ENCODE results near the gene ANGPTL2. TPM values are rescaled to one million over a fixed set of nuclear protein-coding genes. Genes with fewer than 3 reads are reported as not detected.

Gene ANGPTL2
- total and polyA plus RNA-seq, 9 of the 15 experiments (the other 6 are each of a cell fraction or from before 2014, with no cell fraction given): not detected

DNA sequence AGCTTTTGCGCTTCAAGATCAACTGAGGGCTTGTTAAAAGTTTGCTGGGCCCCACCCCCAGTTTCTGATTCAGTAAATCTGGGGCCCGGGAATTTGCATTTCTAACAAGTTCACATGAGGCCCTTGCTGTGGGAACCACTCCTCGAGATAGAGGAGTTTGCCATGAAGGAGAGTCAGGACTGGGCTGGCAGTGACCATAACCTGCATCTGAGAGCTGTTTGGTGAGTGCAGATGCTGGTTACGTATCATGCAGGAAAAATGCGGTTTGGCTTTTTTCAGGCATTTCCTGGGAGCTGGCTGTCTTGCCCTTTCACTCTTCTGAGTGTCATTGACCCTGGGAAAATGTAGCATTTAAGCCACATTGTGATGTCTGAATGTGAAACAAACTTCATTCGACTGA, 9.4 kb upstream of the ANGPTL2 start:
- in situ Hi-C loops (cut with MboI): no loop called here
- ChIA-PET CTCF (ENCODE audit: low intra/inter-chr PET ratio) (no interaction called here), POLR2A (interaction anchor here (1.0 kb wide), 1 partner anchor 22 kb away, joined by 3 read pairs; no protein-coding TSS in a partner anchor)
- intact Hi-C loops (cut with micrococcal nuclease): no loop called here
- Histone ChIP-seq H3K9me1 (ENCODE audit: control insufficient read depth, insufficient read depth, low read length) (no peaks in the 10 kb centered on the region), H3K27me3 (ENCODE audit: control insufficient read depth in 2 of 2, insufficient read depth in 2 of 2, low read length in 2 of 2) (peaks cover 11 to 46% of the 10 kb centered on the region in 2 experiments; a peak in 3 of 5 replicates), H3K9me3 (replicated peaks; ENCODE audit: control insufficient read depth, insufficient read depth, low read depth, low read length) (no peaks in the 10 kb centered on the region), H3K4me1 (replicated peaks in 1 of 2; ENCODE audit: control insufficient read depth in 2 of 2, insufficient read depth in 2 of 2, low read length in 2 of 2) (peaks cover 9 to 21% of the 10 kb centered on the region in 2 experiments), H4K20me1 (replicated peaks; ENCODE audit: control insufficient read depth, insufficient read depth, low read length) (0 out of 2 replicates have a peak, but pooled peaks cover 3% of the 10 kb centered on the region), H3K79me2 (ENCODE audit: control insufficient read depth, insufficient read depth, low read length) (no peaks in the 10 kb centered on the region), H2AFZ (ENCODE audit: low read depth, low read length) (no peak overlapping the region), H3K36me3 (ENCODE audit: control insufficient read depth, insufficient read depth, low read length) (no peaks in the 10 kb centered on the region), H3K9ac (ENCODE audit: insufficient read depth in 1 of 2, low read depth in 2 of 2, low read length in 2 of 2) (no peak overlapping the region), H3K4me2 (ENCODE audit: insufficient read depth, low read length) (no peak overlapping the region), H3K27ac (ENCODE audit: extremely low read depth, low read depth, low read length) (no peak overlapping the region), H3K4me3 (no peak overlapping the region)
- ATAC-seq (no peak), FAIRE-seq (no peak), DNase-seq (ENCODE audit: extremely low read depth in 1 of 4, low spot score in 3 of 4) (no peak)
- TF ChIP-seq STAG1 (CRISPR knock-in tag; IDR thresholded peaks at IDR 0.05; ENCODE audit: borderline replicate concordance) (no peak), PTTG1 (tag; IDR thresholded peaks at IDR 0.05; ENCODE audit: low read depth) (no peak), ZNF41 (CRISPR knock-in tag; conservative IDR thresholded peaks at IDR 0.05) (no peak), TRIM28 (IDR thresholded peaks at IDR 0.05) (no peak)
- 23% methylated on average over 6 of the region's 6 CpGs for WGBS (ENCODE audit: insufficient coverage, low coverage, missing lambda C conversion rate)
- BruUV-seq (replicated peaks): no TSS peak

- no peaks in the 10 kb centered on the region for H3K9me3 ChIP-seq (replicated peaks; ENCODE audit: control insufficient read depth, insufficient read depth, low read depth, low read length)
- in situ Hi-C loops (cut with MboI) (no loop called here), intact Hi-C loops (cut with micrococcal nuclease) (no loop called here)
- no peak overlapping the region for H3K9ac ChIP-seq (ENCODE audit: insufficient read depth in 1 of 2, low read depth in 2 of 2, low read length in 2 of 2)
- POLR2A ChIA-PET: interaction anchor here (0.9 to 1.8 kb wide), 6 partner anchors 11 to 34 kb away, joined by 3 to 6 read pairs (median 3); no protein-coding TSS in a partner anchor
- peaks cover 9 to 21% of the 10 kb centered on the region in 2 experiments for H3K4me1 ChIP-seq (replicated peaks in 1 of 2; ENCODE audit: control insufficient read depth in 2 of 2, insufficient read depth in 2 of 2, low read length in 2 of 2)
- H4K20me1 ChIP-seq (replicated peaks; ENCODE audit: control insufficient read depth, insufficient read depth, low read length): 0 out of 2 replicates have a peak, but pooled peaks cover 3% of the 10 kb centered on the region
- peaks cover 11 to 37% of the 10 kb centered on the region in 2 experiments; a peak in 3 of 5 replicates for H3K27me3 ChIP-seq (ENCODE audit: control insufficient read depth in 2 of 2, insufficient read depth in 2 of 2, low read length in 2 of 2)
- ATAC-seq: no peak
- DNase-seq (ENCODE audit: extremely low read depth in 1 of 4, low spot score in 3 of 4): no peak
- no peak overlapping the region for H2AFZ ChIP-seq (ENCODE audit: low read depth, low read length)
- no peaks in the 10 kb centered on the region for H3K9me1 ChIP-seq (ENCODE audit: control insufficient read depth, insufficient read depth, low read length)
- no peaks in the 10 kb centered on the region for H3K79me2 ChIP-seq (ENCODE audit: control insufficient read depth, insufficient read depth, low read length)
- CTCF ChIA-PET (ENCODE audit: low intra/inter-chr PET ratio): no interaction called here
- no peak for FAIRE-seq
- no peak overlapping the region; the same call in 1 of the 2 replicates for H3K4me2 ChIP-seq (ENCODE audit: insufficient read depth, low read length)
- H3K36me3 ChIP-seq (ENCODE audit: control insufficient read depth, insufficient read depth, low read length): no peaks in the 10 kb centered on the region
- no peak overlapping the region for H3K4me3 ChIP-seq
- TF ChIP-seq ZKSCAN3 (CRISPR knock-in tag; IDR thresholded peaks at IDR 0.05) (no peak), EGR1 (conservative IDR thresholded peaks at IDR 0.05) (0 out of 2 replicates have a peak, but pooled peaks have one; percentile 17), ZNF23 (CRISPR knock-in tag; IDR thresholded peaks at IDR 0.05) (no peak)
- TF ChIP-seq, protein P1, sequence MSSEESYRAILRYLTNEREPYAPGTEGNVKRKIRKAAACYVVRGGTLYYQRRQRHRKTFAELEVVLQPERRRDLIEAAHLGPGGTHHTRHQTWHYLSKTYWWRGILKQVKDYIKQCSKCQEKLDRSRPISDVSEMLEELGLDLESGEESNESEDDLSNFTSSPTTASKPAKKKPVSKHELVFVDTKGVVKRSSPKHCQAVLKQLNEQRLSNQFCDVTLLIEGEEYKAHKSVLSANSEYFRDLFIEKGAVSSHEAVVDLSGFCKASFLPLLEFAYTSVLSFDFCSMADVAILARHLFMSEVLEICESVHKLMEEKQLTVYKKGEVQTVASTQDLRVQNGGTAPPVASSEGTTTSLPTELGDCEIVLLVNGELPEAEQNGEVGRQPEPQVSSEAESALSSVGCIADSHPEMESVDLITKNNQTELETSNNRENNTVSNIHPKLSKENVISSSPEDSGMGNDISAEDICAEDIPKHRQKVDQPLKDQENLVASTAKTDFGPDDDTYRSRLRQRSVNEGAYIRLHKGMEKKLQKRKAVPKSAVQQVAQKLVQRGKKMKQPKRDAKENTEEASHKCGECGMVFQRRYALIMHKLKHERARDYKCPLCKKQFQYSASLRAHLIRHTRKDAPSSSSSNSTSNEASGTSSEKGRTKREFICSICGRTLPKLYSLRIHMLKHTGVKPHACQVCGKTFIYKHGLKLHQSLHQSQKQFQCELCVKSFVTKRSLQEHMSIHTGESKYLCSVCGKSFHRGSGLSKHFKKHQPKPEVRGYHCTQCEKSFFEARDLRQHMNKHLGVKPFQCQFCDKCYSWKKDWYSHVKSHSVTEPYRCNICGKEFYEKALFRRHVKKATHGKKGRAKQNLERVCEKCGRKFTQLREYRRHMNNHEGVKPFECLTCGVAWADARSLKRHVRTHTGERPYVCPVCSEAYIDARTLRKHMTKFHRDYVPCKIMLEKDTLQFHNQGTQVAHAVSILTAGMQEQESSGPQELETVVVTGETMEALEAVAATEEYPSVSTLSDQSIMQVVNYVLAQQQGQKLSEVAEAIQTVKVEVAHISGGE (CRISPR knock-in tag; IDR thresholded peaks at IDR 0.05): no peak
- WGBS (ENCODE audit: insufficient coverage, low coverage, missing lambda C conversion rate): 45% methylated on average over 10 of the region's 10 CpGs
- no TSS peak for BruUV-seq (replicated peaks)
- H3K27ac ChIP-seq (ENCODE audit: extremely low read depth, low read depth, low read length): no peak overlapping the region
Observed at GRCh38 chr9:127130661-127131538, 8.5 kb upstream of the ANGPTL2 start.

All from K562 (cell line).